Measurements from ENCODE around the gene KIF4B.

DNA sequence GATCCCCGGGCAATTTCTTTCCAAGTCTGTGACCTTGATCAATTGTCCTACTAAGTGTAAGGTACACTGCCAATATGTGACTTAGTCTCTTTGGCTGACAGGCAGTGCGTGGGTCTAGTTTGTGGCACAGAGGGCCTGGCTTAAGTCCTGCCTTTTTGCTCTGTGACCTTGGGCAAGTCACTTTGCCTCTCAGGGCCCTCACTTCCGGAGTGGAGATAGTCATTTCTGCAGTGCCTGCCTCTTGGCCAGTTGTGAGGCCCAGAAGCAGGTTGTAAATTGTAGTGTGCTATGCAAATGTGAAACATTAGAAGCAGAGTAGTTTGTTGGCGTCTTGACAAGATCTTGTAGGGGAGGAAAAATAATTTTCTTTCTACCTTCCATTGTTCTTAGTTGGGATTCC is 39.0 kb downstream of the KIF4B start:
- TF ChIP-seq, protein P1, sequence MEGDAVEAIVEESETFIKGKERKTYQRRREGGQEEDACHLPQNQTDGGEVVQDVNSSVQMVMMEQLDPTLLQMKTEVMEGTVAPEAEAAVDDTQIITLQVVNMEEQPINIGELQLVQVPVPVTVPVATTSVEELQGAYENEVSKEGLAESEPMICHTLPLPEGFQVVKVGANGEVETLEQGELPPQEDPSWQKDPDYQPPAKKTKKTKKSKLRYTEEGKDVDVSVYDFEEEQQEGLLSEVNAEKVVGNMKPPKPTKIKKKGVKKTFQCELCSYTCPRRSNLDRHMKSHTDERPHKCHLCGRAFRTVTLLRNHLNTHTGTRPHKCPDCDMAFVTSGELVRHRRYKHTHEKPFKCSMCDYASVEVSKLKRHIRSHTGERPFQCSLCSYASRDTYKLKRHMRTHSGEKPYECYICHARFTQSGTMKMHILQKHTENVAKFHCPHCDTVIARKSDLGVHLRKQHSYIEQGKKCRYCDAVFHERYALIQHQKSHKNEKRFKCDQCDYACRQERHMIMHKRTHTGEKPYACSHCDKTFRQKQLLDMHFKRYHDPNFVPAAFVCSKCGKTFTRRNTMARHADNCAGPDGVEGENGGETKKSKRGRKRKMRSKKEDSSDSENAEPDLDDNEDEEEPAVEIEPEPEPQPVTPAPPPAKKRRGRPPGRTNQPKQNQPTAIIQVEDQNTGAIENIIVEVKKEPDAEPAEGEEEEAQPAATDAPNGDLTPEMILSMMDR (IDR thresholded peaks at IDR 0.05; ENCODE audit: low read length), result no peak
- TF ChIP-seq EZH2 (IDR thresholded peaks at IDR 0.05; ENCODE audit: borderline replicate concordance, low read length), result no peak
